Fibroblast of the conjunctiva (primary cell): Measurements from ENCODE around the gene CP.

Source experiments
- DNase-seq: peaks from one replicate; pipeline ENCODE4 v3.0.0-alpha.2; 2010; ENCODE audit warnings: low read depth

The CP gene

DNA sequence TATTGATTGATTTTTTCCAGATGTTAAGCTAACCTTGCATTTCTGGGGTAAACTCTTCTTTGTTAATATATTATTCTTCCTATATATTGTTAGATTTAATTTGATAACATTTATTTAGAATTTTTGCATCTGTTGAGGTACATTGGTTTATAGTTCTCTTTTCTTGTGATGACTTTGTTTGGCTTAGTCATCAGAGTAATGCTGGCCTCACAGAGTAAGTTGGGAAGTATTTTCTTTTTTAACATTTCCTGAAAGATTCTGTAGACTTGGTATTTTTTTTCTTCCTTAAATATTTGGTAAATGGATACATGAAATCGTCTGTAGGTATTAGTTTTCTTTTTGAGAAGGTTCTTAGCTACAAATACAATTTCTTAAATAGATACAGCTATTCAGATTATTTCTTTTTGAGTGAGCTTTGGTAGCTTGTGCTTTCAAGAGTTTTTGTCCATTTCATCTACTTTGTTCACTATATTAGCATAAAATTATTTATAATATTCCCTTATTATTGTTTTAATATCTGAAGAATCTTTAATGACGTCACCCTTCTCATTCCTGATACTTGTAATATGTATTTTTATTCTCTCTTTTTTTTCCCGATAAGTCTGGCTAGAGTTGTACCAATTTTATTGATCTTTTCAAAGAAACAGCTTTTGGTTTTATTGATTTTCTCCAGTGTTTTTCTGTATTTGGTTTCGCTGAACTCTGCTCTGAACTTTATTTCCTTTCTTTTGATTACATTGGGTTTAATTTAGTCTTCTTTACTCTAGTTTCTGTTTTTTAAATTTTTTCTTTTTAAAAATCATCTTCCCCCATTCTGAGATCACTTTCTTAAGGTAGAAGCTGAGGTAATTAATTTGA, 98.7 kb downstream of the CP start:
- no peak for DNase-seq
